Suprapubic skin (tissue), 4 donors: Measurements from ENCODE around the gene PRRT3. TPM values are rescaled to one million over a fixed set of nuclear protein-coding genes. Genes with fewer than 3 reads are reported as not detected.

ENCODE experiments used
- DNase-seq, 2 donors: peaks; one replicate each; pipeline ENCODE4 v3.0.0-alpha.2; 2019; ENCODE audit warnings: low spot score in 2 of 2
- H3K27ac ChIP-seq: fragments of 200-600 bp; sonication (generic); one replicate; pipeline ENCODE4 v1.5.1; 2019
- H3K27me3 ChIP-seq: fragments of 200-600 bp; sonication (generic); one replicate; pipeline ENCODE4 v1.5.1; 2019
- H3K36me3 ChIP-seq: fragments of 200-600 bp; sonication (generic); one replicate; pipeline ENCODE4 v1.5.1; 2019
- H3K4me1 ChIP-seq: fragments of 200-600 bp; sonication (generic); one replicate; pipeline ENCODE4 v1.5.1; 2019
- H3K4me3 ChIP-seq: fragments of 200-600 bp; sonication (generic); one replicate; pipeline ENCODE4 v1.5.1; 2019; ENCODE audit warnings: mild to moderate bottlenecking
- H3K9me3 ChIP-seq: fragments of 200-600 bp; sonication (generic); one replicate; pipeline ENCODE4 v1.5.1; 2019
- EP300 ChIP-seq: sonication (generic); formaldehyde crosslinking; IDR thresholded peaks from one replicate; pipeline ENCODE4 v1.6.1; 2017; ENCODE audit warnings: antibody characterized with exemption
- POLR2A ChIP-seq, 2 donors: fragments of 450-650 bp; IDR thresholded peaks; one replicate each; pipeline ENCODE4 v1.6.1; 2017; ENCODE audit warnings: antibody characterized with exemption in 2 of 2, mild to moderate bottlenecking in 2 of 2, moderate library complexity in 2 of 2
- POLR2AphosphoS5 ChIP-seq, 3 donors: sonication (generic); formaldehyde crosslinking; IDR thresholded peaks; one replicate each; pipeline ENCODE4 v1.6.1; 2017; ENCODE audit warnings: antibody characterized with exemption in 3 of 3
- WGBS: methylation state at CpG from one replicate; pipeline ENCODE4 v1.1.5; 2018; 5-methylcytosine and 5-hydroxymethylcytosine counted together
- total RNA-seq, 4 donors: library from RNA; depleted of rRNA; stranded (reverse); fragments of >200 nt; gene quantifications; one replicate each; pipeline ENCODE4 v1.1.0, GENCODE V29; 2016
- TF ChIP-seq, protein P1 (sequence below), 2 donors: fragments of 200-600 bp in 1 of 2; fragments of 450-650 bp in 1 of 2; sonication (generic) in 1 of 2; IDR thresholded peaks; one replicate each; pipeline ENCODE4 v1.5.1; 2016 to 2019; ENCODE audit warnings: antibody characterized with exemption in 2 of 2, mild to moderate bottlenecking in 1 of 2, moderate library complexity in 1 of 2

PRRT3 gene
- total RNA-seq, 4 donors from 2014 or later: 2.5 to 6.1 (median 3.0) TPM

DNA sequence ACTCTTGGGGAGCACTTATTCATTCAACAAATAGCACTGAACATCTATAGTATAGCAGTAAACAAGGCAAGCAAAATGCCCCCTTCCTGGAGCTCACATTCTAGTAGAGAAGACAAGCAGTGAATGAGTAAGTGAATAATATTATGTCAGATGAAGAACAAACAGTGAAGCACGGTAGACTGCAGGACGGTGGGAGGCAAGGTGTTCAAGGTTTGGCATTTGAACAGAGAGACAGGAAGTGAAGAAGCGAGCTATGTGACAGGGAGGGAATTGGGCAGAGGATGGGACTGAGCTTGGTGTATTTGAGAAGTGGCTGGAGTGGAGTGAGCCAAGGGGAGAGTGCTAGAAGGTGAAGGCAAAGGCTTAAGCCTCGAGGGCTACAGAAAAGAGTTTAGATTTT lies 17.2 kb downstream of the PRRT3 start:
- no peak for DNase-seq
- Histone ChIP-seq H3K27me3 (no peaks in the 10 kb centered on the region), H3K27ac (no peak overlapping the region), H3K4me3 (no peak overlapping the region), H3K9me3 (no peaks in the 10 kb centered on the region), H3K4me1 (peaks cover 28% of the 10 kb centered on the region), H3K36me3 (peaks cover 16% of the 10 kb centered on the region)
- 41% methylated on average over 4 of the region's 4 CpGs for WGBS
- TF ChIP-seq EP300: no peak
- TF ChIP-seq POLR2A (IDR thresholded peaks at IDR 0.05): no peak
- TF ChIP-seq, protein P1, sequence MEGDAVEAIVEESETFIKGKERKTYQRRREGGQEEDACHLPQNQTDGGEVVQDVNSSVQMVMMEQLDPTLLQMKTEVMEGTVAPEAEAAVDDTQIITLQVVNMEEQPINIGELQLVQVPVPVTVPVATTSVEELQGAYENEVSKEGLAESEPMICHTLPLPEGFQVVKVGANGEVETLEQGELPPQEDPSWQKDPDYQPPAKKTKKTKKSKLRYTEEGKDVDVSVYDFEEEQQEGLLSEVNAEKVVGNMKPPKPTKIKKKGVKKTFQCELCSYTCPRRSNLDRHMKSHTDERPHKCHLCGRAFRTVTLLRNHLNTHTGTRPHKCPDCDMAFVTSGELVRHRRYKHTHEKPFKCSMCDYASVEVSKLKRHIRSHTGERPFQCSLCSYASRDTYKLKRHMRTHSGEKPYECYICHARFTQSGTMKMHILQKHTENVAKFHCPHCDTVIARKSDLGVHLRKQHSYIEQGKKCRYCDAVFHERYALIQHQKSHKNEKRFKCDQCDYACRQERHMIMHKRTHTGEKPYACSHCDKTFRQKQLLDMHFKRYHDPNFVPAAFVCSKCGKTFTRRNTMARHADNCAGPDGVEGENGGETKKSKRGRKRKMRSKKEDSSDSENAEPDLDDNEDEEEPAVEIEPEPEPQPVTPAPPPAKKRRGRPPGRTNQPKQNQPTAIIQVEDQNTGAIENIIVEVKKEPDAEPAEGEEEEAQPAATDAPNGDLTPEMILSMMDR (IDR thresholded peaks at IDR 0.05): no peak
- TF ChIP-seq POLR2AphosphoS5 (IDR thresholded peaks at IDR 0.05): no peak

DNA sequence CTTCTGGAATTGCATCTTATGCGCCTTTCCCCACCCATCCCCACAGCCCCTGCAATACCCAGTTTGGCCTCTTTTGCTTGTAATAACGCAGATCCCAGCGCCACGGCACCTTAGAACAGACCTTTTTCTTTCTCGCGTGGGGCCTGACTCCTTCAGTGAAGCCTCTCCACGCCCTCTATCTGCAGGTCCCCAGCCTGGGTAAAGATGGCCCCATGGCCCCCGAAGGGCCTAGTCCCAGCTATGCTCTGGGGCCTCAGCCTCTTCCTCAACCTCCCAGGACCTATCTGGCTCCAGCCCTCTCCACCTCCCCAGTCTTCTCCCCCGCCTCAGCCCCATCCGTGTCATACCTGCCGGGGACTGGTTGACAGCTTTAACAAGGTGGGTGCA lies 18.0 kb downstream of the PRRT3 start:
- H3K27me3 ChIP-seq: no peaks in the 10 kb centered on the region
- TF ChIP-seq, protein P1 (IDR thresholded peaks at IDR 0.05): peak in 1 of 2 donors; percentile 12
- TF ChIP-seq POLR2AphosphoS5 (IDR thresholded peaks at IDR 0.05): no peak
- H3K9me3 ChIP-seq: no peaks in the 10 kb centered on the region
- WGBS: 6% methylated on average over 11 of the region's 11 CpGs
- H3K36me3 ChIP-seq: peaks cover 22% of the 10 kb centered on the region
- H3K4me1 ChIP-seq: peaks cover 28% of the 10 kb centered on the region
- peak overlapping the region; percentile 60 for H3K4me3 ChIP-seq
- DNase-seq: peak in 1 of 2 donors; percentile 65
- H3K27ac ChIP-seq: peak overlapping the region; percentile 84

- DNase-seq: peak; percentile 97 to 98
- H3K4me1 ChIP-seq: peaks cover 28% of the 10 kb centered on the region
- no peaks in the 10 kb centered on the region for H3K27me3 ChIP-seq
- H3K9me3 ChIP-seq: no peaks in the 10 kb centered on the region
- H3K4me3 ChIP-seq: peak within 1 kb of the TSS; percentile 60
- H3K36me3 ChIP-seq: peaks cover 25% of the 10 kb centered on the region
- H3K27ac ChIP-seq: peak within 1 kb of the TSS; percentile 84
- 1% methylated on average over 33 of the region's 50 CpGs for WGBS
- TF ChIP-seq POLR2A (IDR thresholded peaks at IDR 0.05): peak; percentile 57 to 76
- TF ChIP-seq, protein P1 (IDR thresholded peaks at IDR 0.05): no peak
- TF ChIP-seq POLR2AphosphoS5 (IDR thresholded peaks at IDR 0.05): peak in 1 of 3 donors; percentile 70
- no peak for TF ChIP-seq EP300
These were observed 18.5 kb downstream of the PRRT3 start, which contains the start of gene CRELD1 for GRCh38 chr3:9933561-9934234. TSS of gene CRELD1 (plus strand) at chr3:9933834. CDS start at chr3:9934439, 605 bp downstream.

DNA sequence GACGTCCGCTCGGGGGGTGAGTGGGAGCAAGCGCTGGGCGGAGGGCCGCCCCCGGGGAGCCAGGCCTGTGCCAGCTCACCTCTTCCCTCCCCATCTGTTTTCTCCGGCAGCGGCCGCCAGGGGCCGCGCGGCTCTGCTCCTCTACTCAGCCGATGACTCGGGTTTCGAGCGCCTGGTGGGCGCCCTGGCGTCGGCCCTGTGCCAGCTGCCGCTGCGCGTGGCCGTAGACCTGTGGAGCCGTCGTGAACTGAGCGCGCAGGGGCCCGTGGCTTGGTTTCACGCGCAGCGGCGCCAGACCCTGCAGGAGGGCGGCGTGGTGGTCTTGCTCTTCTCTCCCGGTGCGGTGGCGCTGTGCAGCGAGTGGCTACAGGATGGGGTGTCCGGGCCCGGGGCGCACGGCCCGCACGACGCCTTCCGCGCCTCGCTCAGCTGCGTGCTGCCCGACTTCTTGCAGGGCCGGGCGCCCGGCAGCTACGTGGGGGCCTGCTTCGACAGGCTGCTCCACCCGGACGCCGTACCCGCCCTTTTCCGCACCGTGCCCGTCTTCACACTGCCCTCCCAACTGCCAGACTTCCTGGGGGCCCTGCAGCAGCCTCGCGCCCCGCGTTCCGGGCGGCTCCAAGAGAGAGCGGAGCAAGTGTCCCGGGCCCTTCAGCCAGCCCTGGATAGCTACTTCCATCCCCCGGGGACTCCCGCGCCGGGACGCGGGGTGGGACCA lies 19.2 kb downstream of the PRRT3 start:
- Histone ChIP-seq H3K4me1 (peaks cover 28% of the 10 kb centered on the region), H3K36me3 (peaks cover 32% of the 10 kb centered on the region), H3K27ac (peak overlapping the region; percentile 84), H3K4me3 (peak overlapping the region; percentile 60), H3K27me3 (no peaks in the 10 kb centered on the region), H3K9me3 (no peaks in the 10 kb centered on the region)
- TF ChIP-seq, protein P1 (IDR thresholded peaks at IDR 0.05): peak; percentile 51 to 77
- TF ChIP-seq POLR2AphosphoS5 (IDR thresholded peaks at IDR 0.05): no peak
- DNase-seq: peak; percentile 87 to 94
- 0% methylated on average over 7 of the region's 77 CpGs for WGBS

DNA sequence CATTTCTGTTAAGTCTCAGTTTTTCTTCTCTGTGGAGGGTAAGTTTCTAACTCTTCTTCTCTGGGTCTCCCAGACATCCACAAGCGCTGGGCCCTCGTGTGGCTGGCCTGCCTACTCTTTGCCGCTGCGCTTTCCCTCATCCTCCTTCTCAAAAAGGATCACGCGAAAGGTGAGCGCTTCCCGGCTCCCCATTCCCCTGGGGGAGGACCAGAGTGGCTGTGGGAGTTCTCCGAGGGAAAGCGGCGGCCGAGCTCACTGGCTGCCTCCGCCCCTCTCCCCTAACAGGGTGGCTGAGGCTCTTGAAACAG lies 19.7 kb downstream of the PRRT3 start:
- Histone ChIP-seq H3K9me3 (no peaks in the 10 kb centered on the region), H3K27me3 (no peaks in the 10 kb centered on the region), H3K4me1 (peaks cover 28% of the 10 kb centered on the region), H3K4me3 (peak overlapping the region; percentile 60), H3K36me3 (peaks cover 31% of the 10 kb centered on the region), H3K27ac (peak overlapping the region; percentile 84)
- 1% methylated on average over 13 of the region's 13 CpGs for WGBS
- TF ChIP-seq POLR2AphosphoS5 (IDR thresholded peaks at IDR 0.05) (no peak), POLR2A (IDR thresholded peaks at IDR 0.05) (no peak), EP300 (no peak)
- TF ChIP-seq, protein P1 (IDR thresholded peaks at IDR 0.05): no peak
- DNase-seq: no peak
